HG03575 (cell line): ENCODE measurements around the gene SLC9A9.

Experiments
- ATAC-seq: cut with Tn5 transposase; IDR thresholded peaks from one replicate; pipeline ENCODE4 v1.9.1; 2021; ENCODE audit not compliant: unreplicated experiment, insufficient number of reproducible peaks, low FRiP score; ENCODE audit errors: extremely low read depth

Gene SLC9A9

GRCh38 chr3:143427631-143428030, 420.6 kb downstream of the SLC9A9 start:
- ATAC-seq, result no peak

- ATAC-seq, result no peak
Observed at GRCh38 chr3:143424874-143425273, 423.4 kb downstream of the SLC9A9 start.

DNA sequence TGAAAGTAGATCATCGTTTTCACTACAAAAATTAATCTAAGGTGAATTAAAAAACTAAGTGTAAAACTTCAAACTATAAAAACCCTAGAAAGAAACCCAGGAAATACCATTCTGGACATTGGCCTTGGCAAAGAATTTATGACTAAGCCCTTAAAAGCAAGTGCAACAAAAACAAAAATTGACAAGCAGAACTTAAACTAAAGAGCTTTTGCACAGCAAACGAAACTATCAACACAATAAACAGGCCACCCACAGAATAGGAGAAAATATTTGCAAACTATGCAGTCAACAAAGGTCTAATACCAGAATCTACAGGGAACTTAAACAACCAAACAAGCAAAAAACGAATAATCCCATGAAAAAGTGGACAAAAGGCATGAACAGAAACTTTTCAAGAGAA, 426.7 kb downstream of the SLC9A9 start:
- no peak for ATAC-seq

DNA sequence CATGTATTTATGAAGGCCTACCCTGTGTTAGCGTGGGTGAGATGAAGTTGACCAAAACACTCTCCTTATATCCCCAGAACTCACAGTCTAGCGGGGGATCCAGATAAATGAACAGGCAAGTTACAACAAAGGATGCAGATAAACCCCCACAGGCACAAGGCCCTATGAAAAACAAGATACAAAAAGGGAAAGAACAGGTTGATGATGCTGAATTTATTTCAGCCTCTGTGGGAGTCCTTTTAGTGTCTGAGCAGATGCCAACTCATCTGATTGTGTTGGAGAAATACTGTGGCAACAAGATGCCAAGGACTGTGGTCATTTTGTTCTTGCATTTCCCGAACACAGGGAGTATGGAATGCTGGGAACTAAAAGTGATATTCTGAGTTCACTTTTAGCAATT, 428.7 kb downstream of the SLC9A9 start:
- no peak for ATAC-seq

DNA sequence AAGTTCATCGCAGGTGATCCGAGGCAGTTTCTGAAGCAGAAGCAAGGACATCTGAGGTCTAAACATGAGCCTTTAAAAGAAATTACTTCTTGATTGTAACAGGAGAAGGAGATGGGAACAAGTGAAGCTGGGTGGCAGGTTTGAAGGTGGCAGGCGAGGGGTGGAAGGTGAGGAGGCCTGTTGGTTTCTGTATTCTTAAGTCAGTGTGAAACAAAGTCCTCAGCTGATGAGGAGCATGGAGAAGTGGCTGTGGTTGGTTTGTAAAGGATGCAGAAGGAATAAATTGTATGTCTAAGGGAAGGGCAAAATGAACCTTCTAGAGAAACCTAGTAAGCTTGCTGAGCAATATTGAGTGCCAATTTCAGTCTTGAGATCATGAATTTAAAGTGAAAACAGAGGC, 429.9 kb downstream of the SLC9A9 start:
- no peak for ATAC-seq

GRCh38 chr3:143416229-143416628, 432.0 kb downstream of the SLC9A9 start:
- no peak for ATAC-seq

GRCh38 chr3:143414571-143415253, 433.6 kb downstream of the SLC9A9 start:
- ATAC-seq, result no peak

GRCh38 chr3:143413372-143413771, 434.9 kb downstream of the SLC9A9 start:
- no peak for ATAC-seq

DNA sequence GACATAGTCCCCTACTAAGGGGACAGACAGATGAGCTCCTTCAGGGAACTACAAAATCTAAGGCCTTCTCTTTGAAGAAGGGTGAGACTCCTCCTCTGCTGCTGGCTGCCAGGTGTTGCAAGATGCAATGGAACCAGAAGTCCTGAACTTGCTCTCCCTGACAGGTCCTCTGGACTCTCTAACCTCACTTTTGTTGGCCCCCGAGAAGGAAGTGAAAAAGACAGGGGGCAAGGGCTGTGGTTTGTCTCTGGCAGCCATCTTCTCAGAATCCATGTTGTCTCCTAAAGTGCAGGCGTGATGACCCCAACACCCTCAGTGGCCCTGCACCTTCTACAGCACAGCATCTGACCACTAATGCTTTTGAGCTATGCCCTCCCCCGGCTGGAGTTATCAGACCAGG, 436.2 kb downstream of the SLC9A9 start:
- ATAC-seq, result no peak

DNA sequence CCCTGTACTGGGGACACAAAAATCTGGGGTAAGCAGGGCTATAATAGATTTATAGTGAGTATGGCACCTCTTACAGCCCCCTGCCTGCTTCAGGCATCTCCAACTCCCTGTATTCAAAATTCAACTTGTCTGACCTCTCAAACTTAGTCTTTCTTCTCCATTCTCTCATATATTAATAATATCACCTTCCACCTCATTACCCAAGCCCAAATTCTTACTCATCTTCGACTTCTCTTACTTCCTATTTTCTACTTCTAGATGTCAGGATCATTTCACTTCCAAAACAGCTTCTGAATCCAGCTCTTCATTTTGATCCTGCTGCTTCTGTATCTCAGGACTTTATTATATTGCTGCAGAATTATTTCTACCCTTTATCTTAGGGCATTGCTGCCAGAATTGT, 438.0 kb downstream of the SLC9A9 start:
- ATAC-seq, result no peak

GRCh38 chr3:143408771-143409170, 439.5 kb downstream of the SLC9A9 start:
- no peak for ATAC-seq

- no peak for ATAC-seq
Observed at GRCh38 chr3:143402602-143403001, 445.7 kb downstream of the SLC9A9 start.

DNA sequence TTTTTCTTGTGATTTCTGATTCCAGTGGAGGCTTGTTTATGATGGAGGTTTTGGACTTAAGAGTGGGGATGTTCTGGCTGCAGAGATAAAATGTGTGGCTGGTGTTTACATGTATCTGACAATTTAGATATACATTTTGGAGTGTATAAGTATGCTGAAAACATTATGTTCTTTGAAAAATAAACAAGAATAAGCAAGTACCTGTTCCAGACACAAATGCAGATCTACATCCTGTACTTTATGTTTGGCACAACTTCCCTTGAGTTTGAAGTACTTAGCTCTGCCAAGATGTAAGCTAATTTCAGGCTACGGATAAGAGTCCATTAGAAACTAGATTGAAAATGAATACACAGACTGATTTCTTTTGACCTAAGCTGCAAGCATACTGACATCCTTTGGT, 451.5 kb downstream of the SLC9A9 start:
- ATAC-seq, result no peak

- no peak for ATAC-seq
Observed at GRCh38 chr3:143389388-143389787, 458.9 kb downstream of the SLC9A9 start.

DNA sequence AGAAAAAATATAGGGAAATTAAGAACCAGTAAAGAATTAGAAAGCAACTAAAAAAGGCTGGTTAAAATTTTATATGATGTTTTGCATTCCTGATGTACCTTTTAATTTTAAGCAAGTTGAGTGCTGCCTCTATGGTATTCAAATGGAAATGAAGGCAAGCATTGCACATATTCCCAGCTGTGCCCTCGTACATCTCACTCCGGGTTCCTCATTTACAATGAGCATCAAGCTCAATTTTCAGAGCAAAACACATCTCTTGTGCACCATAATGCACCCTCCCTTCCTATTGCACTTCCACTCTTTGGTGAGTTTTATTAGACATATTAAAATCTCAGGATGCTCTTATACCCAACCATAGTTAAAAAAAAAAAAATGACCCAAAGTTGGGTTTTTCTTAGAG, 460.8 kb downstream of the SLC9A9 start:
- ATAC-seq, result no peak

GRCh38 chr3:143384076-143384475, 464.2 kb downstream of the SLC9A9 start:
- ATAC-seq, result no peak

- ATAC-seq, result no peak
Observed at GRCh38 chr3:143383421-143383820, 464.8 kb downstream of the SLC9A9 start.

DNA sequence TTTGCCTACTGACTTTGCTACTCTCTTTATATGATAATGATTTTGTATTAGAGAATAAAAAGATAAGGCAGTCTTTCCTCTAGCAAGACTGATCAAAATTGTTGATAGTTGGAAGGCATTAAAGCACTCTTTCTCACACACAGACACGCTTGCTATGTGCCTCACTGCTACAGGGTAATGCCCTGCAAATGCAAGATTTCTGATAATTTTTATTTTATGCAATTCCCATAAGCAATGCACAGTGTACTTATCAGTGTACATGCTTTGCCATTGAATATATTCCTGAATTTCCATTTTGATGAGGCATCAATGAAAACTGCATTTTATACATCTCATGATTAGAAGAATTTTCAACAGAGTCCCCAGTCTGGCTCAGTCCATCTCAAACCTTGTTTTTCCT, 465.5 kb downstream of the SLC9A9 start:
- ATAC-seq, result no peak

DNA sequence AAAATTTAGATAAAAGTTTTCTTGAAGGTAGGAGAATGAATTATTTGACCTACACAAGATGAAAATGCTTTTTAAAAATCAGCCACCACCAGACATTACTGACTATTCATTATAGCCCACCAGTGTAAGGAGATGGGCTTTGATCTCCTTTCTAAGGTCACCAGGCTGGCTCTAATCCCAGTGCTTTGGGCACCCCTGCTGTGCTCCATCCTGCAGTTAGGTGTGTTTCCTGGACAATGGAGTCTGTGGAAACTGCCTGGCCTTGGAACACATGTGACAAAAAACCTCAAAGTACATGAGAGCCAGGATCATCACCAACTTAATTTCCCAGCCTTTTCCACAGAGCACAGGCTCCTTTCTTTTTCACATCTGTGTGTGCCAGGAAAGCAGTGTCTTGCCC, 467.8 kb downstream of the SLC9A9 start:
- no peak for ATAC-seq

DNA sequence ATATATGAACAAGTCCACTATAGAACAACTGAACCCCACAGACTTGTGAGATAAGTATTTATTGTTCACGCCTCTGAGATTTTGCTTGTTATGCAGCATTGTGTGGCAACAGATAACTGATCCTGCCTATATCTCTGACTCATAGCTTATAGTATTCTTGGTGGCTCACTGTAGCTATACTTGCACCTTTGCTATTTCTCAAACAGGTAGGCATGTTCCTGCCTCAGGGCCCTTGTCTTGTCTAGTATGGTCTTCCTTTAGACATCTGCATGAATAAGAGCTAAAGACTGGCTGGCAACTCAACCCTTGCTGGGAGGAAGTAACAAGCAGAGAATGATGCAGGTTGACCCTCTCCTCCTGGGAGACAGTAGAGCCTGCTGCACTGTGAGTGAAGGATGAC, 472.6 kb downstream of the SLC9A9 start:
- no peak for ATAC-seq

DNA sequence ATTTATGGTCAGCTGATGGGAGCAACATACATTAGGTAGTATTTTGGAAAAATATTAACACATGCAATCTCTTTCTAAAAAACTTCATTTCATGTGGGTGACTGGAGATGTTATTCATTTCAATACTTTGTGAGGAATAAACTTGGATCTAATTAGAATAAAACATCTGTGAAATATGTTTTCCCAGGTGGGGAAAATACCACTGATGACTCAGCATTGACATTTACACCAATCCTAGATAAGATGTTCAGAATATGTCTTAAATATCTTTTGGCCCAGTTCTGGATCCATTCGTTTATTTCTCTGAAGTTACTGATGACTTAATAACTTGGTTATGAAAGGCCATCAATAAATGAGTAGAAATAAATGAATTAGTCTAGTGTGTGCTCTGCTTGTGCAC, 481.1 kb downstream of the SLC9A9 start:
- no peak for ATAC-seq
